K562 (cell line): ENCODE measurements around the gene CYBRD1.

Experiments used
- CTCF ChIP-seq, 3 experiments: IDR thresholded peaks in 2 of 3; conservative IDR thresholded peaks in 1 of 3; 2 replicates each; pipeline ENCODE4 v1.5.1; 2011 to 2012; ENCODE audit warnings: low read length in 3 of 3, mild to moderate bottlenecking in 3 of 3, control low read depth in 2 of 3, improper control_type of control experiment in 1 of 3, inconsistent platforms in 1 of 3, low read depth in 1 of 3, mixed read lengths in 1 of 3, moderate library complexity in 1 of 3; ENCODE audit not compliant: insufficient read depth in 2 of 3
- FOXJ3 ChIP-seq: sonication (generic); formaldehyde crosslinking; IDR thresholded peaks from 2 replicates; pipeline ENCODE4 v1.4.0; 2020; ENCODE audit warnings: mild to moderate bottlenecking, missing genetic modification reagents
- FOXK2 ChIP-seq, 2 experiments: fragments of 450-650 bp; IDR thresholded peaks in 1 of 2; conservative IDR thresholded peaks in 1 of 2; 2 replicates each; pipeline ENCODE4 v1.6.1; 2016; ENCODE audit warnings: low read depth in 2 of 2, mild to moderate bottlenecking in 1 of 2
- MBD2 ChIP-seq: sonication (generic); IDR thresholded peaks from 2 replicates; pipeline ENCODE4 v1.6.1; 2016; ENCODE audit warnings: low read depth, borderline replicate concordance
- MED1 ChIP-seq: sonication (generic); formaldehyde crosslinking; IDR thresholded peaks from 2 replicates; pipeline ENCODE4 v1.8.1; 2023; ENCODE audit warnings: missing genetic modification reagents, borderline replicate concordance
- MYNN ChIP-seq, 2 experiments: sonication (generic); formaldehyde crosslinking in 1 of 2; IDR thresholded peaks; 2 replicates each; pipeline versions ENCODE4 v1.5.0 to v1.6.1; 2016 to 2020; ENCODE audit warnings: antibody characterized with exemption in 1 of 2, missing genetic modification reagents in 1 of 2
- NFYB ChIP-seq: IDR thresholded peaks from 2 replicates; pipeline ENCODE4 v1.6.1; 2011; ENCODE audit warnings: mild to moderate bottlenecking, moderate library complexity; ENCODE audit not compliant: insufficient read length; ENCODE audit errors: extremely low read depth
- SP1 ChIP-seq: sonication (generic); formaldehyde crosslinking; IDR thresholded peaks from 2 replicates; pipeline ENCODE4 v1.8.1; 2022; ENCODE audit warnings: mild to moderate bottlenecking, missing genetic modification reagents
- ZNF696 ChIP-seq: fragments of 250-450 bp; sonication (Bioruptor Pico); conservative IDR thresholded peaks from 2 replicates; pipeline ENCODE4 v1.4.0; 2020; ENCODE audit warnings: mild to moderate bottlenecking, moderate library complexity
- TF ChIP-seq, protein P1 (sequence below), 2 experiments: fragments of 450-650 bp; formaldehyde crosslinking in 1 of 2; IDR thresholded peaks; 2 replicates each; pipeline versions ENCODE4 v1.4.0 to v1.6.1; 2014 to 2020; ENCODE audit warnings: mild to moderate bottlenecking in 2 of 2, borderline replicate concordance in 1 of 2, low read depth in 1 of 2

DNA sequence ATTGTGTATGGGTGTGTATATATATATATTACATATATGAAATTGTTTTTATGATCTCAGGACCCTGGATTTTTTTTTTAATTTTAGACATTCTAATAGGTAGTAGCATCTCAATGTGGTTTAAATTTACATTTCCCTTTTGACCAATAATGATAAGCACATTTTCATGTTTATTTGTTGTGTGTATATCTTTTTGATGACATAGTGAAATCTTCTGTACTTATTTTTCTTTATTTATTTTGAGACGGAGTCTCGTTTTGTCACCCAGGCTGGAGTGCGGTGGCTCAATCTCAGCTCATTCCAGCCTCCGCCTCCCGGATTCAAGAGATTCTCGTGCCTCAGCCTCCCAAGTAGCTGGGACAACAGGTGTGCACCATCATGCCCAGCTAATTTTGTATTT, 35.1 kb upstream of the CYBRD1 start:
- TF ChIP-seq SP1 (CRISPR knock-in tag), result no peak
- no peak for TF ChIP-seq FOXK2 (conservative IDR thresholded peaks at IDR 0.05 in 1 of 2, IDR thresholded peaks at IDR 0.05 in 1 of 2; ENCODE audit: low read depth in 2 of 2)
- no peak for TF ChIP-seq NFYB
- TF ChIP-seq ZNF696 (CRISPR knock-in tag), result no peak
- TF ChIP-seq FOXJ3 (CRISPR knock-in tag), result no peak
- TF ChIP-seq, protein P1, sequence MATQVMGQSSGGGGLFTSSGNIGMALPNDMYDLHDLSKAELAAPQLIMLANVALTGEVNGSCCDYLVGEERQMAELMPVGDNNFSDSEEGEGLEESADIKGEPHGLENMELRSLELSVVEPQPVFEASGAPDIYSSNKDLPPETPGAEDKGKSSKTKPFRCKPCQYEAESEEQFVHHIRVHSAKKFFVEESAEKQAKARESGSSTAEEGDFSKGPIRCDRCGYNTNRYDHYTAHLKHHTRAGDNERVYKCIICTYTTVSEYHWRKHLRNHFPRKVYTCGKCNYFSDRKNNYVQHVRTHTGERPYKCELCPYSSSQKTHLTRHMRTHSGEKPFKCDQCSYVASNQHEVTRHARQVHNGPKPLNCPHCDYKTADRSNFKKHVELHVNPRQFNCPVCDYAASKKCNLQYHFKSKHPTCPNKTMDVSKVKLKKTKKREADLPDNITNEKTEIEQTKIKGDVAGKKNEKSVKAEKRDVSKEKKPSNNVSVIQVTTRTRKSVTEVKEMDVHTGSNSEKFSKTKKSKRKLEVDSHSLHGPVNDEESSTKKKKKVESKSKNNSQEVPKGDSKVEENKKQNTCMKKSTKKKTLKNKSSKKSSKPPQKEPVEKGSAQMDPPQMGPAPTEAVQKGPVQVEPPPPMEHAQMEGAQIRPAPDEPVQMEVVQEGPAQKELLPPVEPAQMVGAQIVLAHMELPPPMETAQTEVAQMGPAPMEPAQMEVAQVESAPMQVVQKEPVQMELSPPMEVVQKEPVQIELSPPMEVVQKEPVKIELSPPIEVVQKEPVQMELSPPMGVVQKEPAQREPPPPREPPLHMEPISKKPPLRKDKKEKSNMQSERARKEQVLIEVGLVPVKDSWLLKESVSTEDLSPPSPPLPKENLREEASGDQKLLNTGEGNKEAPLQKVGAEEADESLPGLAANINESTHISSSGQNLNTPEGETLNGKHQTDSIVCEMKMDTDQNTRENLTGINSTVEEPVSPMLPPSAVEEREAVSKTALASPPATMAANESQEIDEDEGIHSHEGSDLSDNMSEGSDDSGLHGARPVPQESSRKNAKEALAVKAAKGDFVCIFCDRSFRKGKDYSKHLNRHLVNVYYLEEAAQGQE (IDR thresholded peaks at IDR 0.05; ENCODE audit: borderline replicate concordance), result no peak
- TF ChIP-seq, protein P1 (CRISPR knock-in tag; IDR thresholded peaks at IDR 0.05; ENCODE audit: low read depth), result no peak
- no peak for TF ChIP-seq MBD2
- TF ChIP-seq MED1 (CRISPR knock-in tag), result no peak
- TF ChIP-seq MYNN (IDR thresholded peaks at IDR 0.05), result no peak
- TF ChIP-seq MYNN (CRISPR knock-in tag; IDR thresholded peaks at IDR 0.05), result no peak
- no peak for TF ChIP-seq CTCF (IDR thresholded peaks at IDR 0.05 in 2 of 3, conservative IDR thresholded peaks at IDR 0.05 in 1 of 3; ENCODE audit: insufficient read depth in 2 of 3, low read depth in 1 of 3, low read length in 3 of 3)
